Effector CD8-positive, alpha-beta T cell (primary cell): ENCODE measurements around the gene MARK1.

ENCODE experiments used
- DNase-seq: peaks from one replicate; lab custom pipeline; 2025; lab: John Stamatoyannopoulos, UW
- total RNA-seq, 4 experiments: gene quantifications; one replicate each; lab custom pipeline; 2026; lab: John Stamatoyannopoulos, UW

Gene MARK1
- 0 to 0.91 (median 0.18) reads per million in 4 experiments for total RNA-seq

DNA sequence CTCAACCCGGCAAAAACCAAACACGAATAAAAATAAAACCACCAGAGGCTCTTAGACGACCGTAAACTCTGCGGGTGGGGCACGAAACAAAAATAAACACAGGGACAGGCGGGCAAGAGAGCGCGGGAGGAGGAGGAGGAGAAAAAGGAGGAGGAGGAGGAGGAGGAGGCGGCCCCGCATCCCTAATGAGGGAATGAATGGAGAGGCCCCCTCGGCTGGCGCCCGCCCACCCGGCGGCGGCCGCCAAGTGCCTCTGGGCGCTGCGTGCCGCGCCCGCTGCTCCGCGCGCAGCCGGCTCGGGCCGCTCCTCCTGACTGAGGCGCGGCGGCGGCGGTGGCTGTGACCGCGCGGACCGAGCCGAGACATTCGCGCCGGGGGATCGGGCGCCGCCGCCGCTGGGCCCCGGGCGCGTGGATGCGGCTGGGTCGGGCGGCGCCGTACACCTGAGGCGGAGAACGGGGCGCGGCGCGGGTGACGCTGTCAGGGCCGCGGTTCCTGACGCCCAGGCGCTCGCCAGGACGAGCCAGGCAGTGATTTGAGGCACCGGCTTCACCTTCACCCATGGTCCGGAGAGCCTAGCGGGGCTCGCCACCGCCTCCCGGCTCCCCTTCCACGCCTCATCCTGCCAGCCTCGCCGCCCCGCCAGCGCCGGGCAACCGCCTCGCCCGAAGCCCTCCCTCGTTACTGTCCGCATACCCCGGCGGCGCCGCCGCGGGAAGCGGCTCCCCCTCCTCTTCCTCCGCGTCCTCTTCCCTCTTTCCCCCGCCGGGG, at the start of gene MARK1:
TSS of gene MARK1 (plus strand) at position 229 of the 771 bp plus-strand sequence. CDS start 687 bp downstream, outside the sequence.
- no peak for DNase-seq

GRCh38 chr1:220483700-220484099, 44.2 kb upstream of the MARK1 start:
- no peak for DNase-seq

- DNase-seq: no peak
These were observed 43.8 kb upstream of the MARK1 start for GRCh38 chr1:220484135-220484534.

GRCh38 chr1:220485131-220485530, 42.8 kb upstream of the MARK1 start:
- DNase-seq: no peak

DNA sequence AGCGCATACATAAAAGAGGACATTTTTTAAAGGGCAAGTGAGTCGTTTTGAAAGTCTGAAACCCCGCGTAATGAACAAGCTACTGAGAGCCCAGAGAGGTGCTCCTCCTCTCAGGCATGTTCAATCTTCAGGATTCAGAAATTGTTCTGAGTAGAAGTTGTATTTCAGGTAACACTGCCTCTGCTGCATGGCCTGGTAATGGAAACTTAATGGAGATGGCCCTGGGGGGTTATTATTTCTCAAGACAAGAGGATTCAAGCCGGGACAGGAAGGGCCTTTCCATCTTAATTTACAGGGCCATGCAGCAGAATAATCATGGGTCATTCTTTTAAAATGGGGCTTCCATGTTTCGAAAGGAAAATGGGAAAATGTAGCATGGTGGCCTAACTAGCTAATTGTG, 42.1 kb upstream of the MARK1 start:
- no peak for DNase-seq

DNA sequence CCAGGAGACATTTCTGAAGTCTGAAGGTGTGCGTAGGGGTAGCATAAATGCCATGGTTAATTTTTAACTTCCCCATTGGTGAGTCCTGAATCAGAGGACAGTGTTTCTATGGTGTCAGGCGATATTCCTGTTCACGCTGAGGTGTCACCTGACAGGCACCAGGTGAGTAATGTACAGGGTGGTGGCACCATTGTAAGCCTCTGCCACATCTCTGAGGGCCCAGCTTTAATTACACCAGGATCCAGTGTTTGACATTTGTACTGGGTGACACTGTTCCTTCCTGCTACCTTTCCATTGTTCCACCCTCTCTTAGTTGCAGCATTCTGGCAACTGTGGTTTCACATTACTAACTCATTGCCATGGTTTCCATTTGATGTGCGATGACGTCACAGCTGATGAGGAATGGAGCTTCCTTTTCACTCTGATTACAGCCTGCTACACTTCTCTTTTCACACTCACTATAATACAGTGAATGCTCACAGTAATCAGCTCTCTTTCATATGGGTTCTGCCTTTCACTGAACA, 40.6 kb upstream of the MARK1 start:
- DNase-seq: no peak

DNA sequence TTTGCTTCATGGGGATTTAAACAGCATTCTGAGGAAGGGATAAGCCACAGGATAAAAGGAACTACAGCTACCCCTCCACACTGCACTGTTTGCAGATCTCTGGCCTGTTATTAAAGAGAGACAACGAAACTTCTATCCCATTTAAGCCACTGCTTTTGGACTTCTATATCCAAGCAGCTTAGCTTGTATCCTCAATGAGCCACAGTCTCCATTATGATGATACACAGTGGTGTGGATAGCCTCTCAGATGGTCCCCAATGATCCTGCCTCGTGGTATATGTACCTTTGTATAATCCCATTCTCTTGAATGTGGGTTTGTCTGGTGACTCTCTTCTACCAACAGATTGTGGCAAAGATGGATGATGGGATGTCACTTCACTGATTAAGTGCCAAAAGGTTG, 36.0 kb upstream of the MARK1 start:
- no peak for DNase-seq

GRCh38 chr1:220497220-220497947, 30.6 kb upstream of the MARK1 start:
- DNase-seq: no peak

DNA sequence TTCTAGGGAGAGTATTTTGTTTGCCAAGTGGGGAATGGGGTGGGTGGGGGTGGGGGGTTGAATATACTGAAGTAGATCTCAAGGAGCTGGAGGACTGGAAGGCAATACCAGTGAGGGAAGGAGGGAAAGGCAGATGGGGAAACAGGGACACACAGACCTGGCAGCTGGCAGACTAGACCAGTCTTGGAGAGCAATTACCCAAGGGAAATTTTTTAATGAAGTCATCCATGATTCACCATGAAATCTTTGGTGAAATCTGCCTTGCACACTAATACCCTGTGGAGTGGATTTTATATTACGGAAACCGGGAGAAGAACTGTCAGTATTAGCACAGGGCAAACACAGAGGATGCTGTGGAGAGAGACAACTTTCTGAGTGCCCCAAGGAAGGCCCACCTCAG, 29.7 kb upstream of the MARK1 start:
- no peak for DNase-seq

DNA sequence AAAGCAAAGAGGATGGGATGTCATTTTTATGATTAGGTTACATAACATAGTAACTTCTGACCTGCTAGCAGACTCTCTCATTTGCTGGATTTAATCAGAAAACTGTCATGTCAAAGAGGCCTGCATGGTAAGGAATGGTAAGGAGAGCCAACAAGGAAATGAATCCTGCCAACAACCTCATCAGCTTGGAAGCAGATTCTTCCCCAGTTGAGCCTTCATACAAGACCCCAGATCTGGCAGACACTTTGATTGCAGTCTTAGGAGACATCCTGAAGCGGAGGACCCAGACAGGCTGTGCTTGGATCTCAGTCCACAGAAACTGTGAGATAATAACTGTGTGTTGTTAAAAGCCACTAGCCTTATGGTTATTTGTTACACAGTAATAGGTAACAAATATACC, 27.6 kb upstream of the MARK1 start:
- no peak for DNase-seq

GRCh38 chr1:220504329-220504728, 23.6 kb upstream of the MARK1 start:
- no peak for DNase-seq

GRCh38 chr1:220507085-220507484, 20.9 kb upstream of the MARK1 start:
- DNase-seq: no peak

GRCh38 chr1:220511179-220511578, 16.8 kb upstream of the MARK1 start:
- DNase-seq: no peak

DNA sequence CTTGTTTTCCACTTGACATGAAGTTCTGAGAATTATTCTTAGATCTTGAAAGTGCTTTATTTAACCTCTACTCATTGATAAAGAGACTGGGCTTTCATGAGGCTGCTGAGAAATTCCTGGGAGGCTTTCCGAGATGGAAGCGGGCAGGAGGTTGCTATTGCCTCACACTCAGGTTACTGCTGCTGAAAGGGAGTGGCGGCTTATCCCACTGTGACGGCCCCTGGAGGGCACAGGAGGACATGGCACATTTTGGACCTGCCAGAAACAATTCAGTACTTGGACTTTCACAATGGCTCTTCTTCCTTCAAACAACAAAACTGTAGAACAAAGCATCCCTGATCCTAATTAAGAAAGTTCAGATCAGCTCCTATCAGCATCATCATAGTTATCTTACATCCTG, 16.2 kb upstream of the MARK1 start:
- DNase-seq: no peak

DNA sequence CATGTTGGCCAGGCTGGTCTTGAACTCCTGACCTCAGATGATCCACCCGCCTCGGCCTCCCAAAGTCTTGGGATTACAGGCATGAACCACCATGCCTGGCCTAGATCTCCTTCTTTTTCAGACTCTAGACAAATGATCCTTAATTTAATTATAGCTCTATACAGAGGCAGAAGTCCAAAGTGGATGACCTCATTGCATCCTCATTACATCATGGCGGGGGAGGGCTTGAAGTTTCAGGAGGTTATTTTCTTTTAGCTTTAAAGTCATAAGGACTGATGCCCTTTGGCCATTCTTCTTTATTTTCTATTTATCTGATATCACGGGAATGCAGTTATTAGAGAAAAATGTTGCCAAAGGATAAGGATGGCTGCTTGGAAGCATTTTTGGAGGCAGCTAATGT, 14.1 kb upstream of the MARK1 start:
- no peak for DNase-seq

GRCh38 chr1:220514256-220514655, 13.7 kb upstream of the MARK1 start:
- no peak for DNase-seq

GRCh38 chr1:220516014-220516721, 11.8 kb upstream of the MARK1 start:
- no peak for DNase-seq

DNA sequence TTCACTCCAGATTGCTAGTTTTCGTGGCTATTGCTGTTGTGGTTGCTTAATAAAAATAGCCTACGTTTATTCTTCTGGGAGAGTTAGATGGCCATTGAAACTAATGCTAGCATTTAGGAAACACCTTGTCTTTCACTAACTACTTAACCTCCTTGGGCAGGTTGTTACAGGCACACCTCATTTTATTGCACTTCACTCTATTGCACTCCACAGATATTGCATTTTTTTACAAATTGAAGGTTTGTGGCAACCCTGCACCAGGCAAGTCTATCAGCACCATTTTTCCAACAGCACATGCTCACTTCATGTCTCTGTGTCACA, 11.3 kb upstream of the MARK1 start:
- no peak for DNase-seq

- no peak for DNase-seq
These were observed 6.2 kb upstream of the MARK1 start for GRCh38 chr1:220521778-220522177.

DNA sequence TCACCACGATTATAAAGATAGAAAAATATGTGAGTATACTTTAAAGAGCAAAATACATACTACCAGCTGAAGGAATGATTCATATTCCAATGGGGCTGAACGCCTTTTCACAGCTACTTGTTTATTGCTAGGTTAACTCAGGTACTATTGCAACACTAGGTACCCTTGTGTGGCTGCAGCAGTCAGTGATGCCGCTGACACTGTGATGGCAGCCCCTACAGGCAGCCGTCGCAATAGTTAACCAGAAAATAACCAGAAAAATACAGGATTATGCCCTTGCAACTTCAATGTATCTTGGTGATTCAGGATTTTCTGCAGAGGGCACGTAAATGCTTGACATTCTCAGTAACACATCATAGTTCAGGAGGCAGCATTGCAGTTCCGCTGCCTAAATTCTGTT, 1.6 kb upstream of the MARK1 start:
- DNase-seq: no peak

DNA sequence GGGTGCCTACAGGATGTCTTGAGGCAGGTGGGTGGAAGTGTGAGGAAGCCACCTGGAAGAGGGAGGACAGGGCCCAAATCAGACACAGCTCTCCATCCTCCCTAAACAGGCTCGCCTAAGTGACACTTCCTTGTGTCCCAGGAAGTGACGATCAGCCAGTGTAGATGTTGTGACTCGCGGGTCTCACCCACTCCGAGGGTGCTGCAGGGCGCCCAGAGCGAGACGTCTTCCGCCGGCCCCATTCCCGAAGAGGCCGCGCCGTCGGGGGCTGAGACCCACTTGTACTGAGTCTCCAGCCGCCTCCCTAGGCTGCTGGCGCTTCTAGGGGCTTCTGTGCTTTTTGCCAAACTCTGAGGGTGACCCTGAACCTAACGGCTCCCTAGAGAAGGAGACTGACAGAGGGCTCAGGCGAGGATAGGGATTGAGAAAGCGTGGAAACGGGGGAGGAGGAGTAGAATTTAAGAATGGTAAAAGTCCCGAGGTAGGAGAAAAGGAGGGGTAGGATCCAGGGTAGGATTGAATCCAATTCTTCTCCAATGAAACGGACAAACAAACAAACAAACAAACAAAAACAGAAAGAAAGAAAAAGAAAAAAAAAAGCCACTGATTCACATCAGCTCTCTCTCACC, 543 bp upstream of the MARK1 start:
- DNase-seq: no peak
